ENCODE results near the gene FLACC1.

GRCh38 chr2:201280191-201281040 is 76.7 kb downstream of the FLACC1 start:
- TF ChIP-seq REST (IDR thresholded peaks at IDR 0.05; ENCODE audit: insufficient read depth in 1 of 2, low read depth in 2 of 2, low read length in 2 of 2) (no peak), POLR2AphosphoS5 (IDR thresholded peaks at IDR 0.05; ENCODE audit: low read depth, low read length) (no peak), TAF1 (IDR thresholded peaks at IDR 0.05; ENCODE audit: borderline replicate concordance, insufficient read depth, low read length) (no peak), FOXP2 (optimal IDR thresholded peaks at IDR 0.05; ENCODE audit: borderline replicate concordance, extremely low read depth, extremely low read length, insufficient read depth) (no peak), SIN3A (IDR thresholded peaks at IDR 0.05; ENCODE audit: borderline replicate concordance, insufficient read depth, low read length) (no peak)
